DMS114 treated with DMSO at 0.1 percent for 48 hours (cell line): ENCODE data around the gene PRRT1B.

ENCODE experiments used
- DNase-seq: peaks from one replicate; lab custom pipeline; 2025; ENCODE audit not compliant: unreplicated experiment; lab: John Stamatoyannopoulos, UW

The PRRT1B gene

GRCh38 chr9:131594906-131595665, 49.8 kb downstream of the PRRT1B start:
- DNase-seq: no peak

GRCh38 chr9:131595696-131596429, 50.5 kb downstream of the PRRT1B start:
- DNase-seq: no peak

- DNase-seq: no peak
These were observed 51.1 kb downstream of the PRRT1B start for GRCh38 chr9:131596430-131596743.

GRCh38 chr9:131597246-131597645, 51.9 kb downstream of the PRRT1B start:
- no peak for DNase-seq

GRCh38 chr9:131598121-131598520, 52.8 kb downstream of the PRRT1B start:
- no peak for DNase-seq

GRCh38 chr9:131601683-131602181, 56.4 kb downstream of the PRRT1B start:
- no peak for DNase-seq

GRCh38 chr9:131603199-131603598, 57.9 kb downstream of the PRRT1B start:
- DNase-seq: no peak

GRCh38 chr9:131603711-131604439, 58.6 kb downstream of the PRRT1B start:
- DNase-seq: no peak

GRCh38 chr9:131605770-131606590, 60.7 kb downstream of the PRRT1B start:
- no peak for DNase-seq

- DNase-seq: no peak
These were observed 61.7 kb downstream of the PRRT1B start for GRCh38 chr9:131606896-131607567.

GRCh38 chr9:131607591-131607990, 62.3 kb downstream of the PRRT1B start:
- no peak for DNase-seq

GRCh38 chr9:131608493-131609037, 63.2 kb downstream of the PRRT1B start:
- DNase-seq: no peak
